ENCODE results near the gene RHCG.
"Not testable (repeated sequence)": the region's sequence is repeated elsewhere in the genome, so short reads cannot be mapped to it uniquely, and the experiment has no call there.

The RHCG gene

GRCh38 chr15:89475661-89476060 is 20.7 kb downstream of the RHCG start:
- DNase-seq = no peak

DNA sequence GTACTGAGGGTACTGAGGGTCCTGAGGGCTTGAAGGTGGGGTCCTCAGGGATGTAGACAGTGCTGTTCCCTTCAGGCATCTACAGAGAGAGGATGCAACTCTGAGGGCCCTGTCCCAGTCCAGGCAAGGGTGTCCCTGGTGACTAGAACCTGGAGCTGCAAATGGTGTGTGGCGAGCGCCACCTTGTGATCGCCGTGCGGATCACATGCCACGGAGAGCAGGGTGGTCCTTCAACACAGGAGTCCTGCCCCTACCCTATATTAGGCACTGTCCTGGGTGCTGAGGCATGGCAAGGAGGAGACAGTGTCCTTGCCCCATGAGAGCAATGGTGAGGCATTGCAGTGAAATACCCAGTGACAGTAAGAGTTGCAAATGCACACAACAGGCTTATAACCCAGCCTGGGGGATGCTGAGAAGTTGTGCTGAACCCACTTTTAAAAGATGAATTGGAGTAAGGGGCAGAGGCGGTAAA is 23.6 kb downstream of the RHCG start:
- DNase-seq = no peak

GRCh38 chr15:89469426-89470096 is 26.8 kb downstream of the RHCG start:
- no peak for DNase-seq

DNA sequence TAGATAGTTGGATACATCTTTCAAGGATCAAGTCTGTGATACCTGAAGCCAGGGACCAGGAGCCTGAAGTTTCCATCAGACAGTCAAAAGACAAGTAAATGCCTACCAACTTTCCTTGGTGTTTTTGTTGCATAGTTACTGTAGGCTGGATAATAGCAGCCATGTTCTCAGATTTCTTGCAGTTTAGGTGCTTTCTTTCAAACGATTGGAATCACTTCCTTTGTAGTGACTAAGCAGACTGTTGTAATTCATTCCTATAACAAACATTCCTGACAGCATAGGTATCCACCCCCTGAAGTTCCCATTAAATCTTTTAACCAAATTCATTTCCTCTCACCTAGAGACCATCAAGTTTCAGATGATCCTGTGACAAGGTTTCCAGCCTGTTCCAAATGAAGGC is 27.6 kb downstream of the RHCG start:
- DNase-seq = not testable (repeated sequence)

DNA sequence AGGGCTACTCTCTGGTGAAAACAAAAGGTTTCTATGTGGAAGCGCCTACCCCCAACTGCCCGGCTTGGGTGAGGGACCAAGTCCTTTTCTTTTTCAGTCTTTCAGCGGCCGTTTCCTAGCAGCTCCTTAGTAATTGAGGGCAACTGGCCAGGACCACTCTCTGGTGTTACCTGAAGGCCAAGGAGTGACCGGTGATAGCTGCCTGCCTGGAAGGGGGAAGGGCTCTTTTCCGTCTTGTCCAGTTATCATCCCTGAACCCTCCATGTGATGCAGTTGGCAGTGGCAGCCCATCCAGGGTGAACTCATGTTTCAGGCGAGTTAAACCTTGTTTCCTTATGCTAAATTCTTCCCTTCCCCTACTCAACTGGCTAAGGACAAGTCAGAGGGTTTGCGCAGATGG is 33.3 kb downstream of the RHCG start:
- no peak for DNase-seq

DNA sequence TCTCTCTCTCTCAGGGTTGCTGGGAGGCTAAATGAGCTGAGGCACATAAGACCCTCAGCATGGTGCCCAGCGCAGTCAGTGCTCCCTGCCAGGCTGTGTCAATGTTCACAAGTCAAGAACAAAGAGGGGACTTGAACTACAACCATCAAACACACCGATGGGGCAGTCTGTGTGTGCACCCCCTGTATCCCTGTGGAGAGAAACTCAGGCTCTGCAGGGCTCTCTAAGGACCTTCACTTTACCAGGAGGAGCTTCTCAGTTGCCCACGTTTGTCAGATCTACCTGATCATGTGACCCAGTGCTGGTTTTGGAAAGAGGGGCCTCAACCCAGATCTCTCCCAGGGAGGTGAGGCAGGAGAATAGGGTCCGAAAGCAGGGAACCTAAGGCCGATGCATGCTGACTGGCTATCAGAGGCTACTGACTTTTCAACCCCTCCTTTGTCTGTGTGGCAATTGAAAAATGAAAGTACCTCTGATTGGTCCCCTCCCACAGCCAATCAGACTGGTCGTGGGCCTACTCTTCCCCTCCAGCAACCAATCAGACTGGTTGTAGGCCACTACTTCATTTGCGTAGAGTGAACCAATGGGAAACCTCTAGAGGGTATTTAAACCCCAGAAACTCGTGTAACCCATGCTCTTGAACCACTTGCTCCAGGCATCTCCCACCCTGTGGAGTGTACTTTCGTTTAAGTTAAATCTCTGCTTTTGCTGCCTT is 34.0 kb downstream of the RHCG start:
- DNase-seq = no peak

DNA sequence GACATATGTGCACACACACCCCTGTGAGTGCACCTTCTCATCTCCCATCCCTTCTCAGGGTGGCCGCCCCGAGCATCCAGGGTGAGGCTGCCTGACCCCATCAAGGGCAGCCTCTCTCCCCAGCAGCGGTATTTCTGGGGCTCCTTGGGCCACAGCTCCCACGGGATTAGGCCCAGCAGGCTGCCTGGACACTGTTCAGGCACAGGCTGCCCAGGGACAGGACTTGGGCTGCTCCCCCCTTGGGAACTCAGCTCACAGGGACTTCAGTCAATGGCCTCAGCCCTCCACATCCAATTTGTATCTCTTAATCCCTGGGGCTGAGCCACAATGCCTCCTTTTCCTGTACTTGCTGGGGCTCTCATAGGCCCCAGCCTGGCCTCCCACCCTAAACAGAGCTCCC is 35.0 kb downstream of the RHCG start:
- no peak for DNase-seq

- DNase-seq = no peak
Observed at GRCh38 chr15:89460048-89460447, 36.3 kb downstream of the RHCG start.

GRCh38 chr15:89459271-89460038 is 36.9 kb downstream of the RHCG start:
- no peak for DNase-seq

DNA sequence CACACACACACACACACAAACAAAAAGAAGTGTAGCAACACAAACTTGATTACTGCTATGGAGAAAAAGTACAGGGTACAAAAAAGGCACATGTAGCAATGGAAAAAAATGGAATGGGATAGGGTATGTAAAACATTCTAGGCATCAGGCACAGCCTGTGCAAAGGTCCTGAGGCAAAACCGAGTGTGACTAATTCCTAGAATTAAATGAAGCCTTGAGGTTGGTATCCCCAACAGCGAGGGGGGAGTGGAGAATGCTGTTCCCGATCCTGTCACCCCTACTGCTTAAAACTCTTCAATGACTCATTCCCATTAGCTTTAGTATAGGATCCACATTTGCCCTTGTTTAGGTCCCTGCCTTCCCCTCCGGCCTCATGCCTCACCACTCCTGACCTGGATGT is 37.9 kb downstream of the RHCG start:
- no peak for DNase-seq

GRCh38 chr15:89457086-89457485 is 39.3 kb downstream of the RHCG start:
- DNase-seq = no peak

DNA sequence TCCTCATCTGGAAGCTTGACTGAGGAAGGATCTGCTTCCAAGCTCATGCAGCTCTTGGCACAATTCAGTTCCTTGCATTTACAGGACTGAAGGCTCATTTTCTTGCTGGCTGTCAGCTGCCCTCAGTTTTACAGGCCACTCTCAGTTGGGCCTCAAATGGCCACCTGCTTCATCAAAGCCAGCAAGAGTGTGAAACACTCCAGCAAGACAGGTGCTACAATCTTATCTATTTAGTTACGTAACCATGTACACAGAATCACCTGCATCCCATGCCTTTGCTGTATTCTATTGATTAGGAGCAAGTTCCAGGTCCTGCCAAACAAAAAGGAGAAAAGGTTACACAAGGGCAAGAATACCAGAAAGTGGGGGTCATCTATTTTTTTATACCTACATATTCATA is 40.8 kb downstream of the RHCG start:
- DNase-seq = no peak

- no peak for DNase-seq
Observed at GRCh38 chr15:89452330-89452836, 44.0 kb downstream of the RHCG start.

GRCh38 chr15:89451846-89452245 is 44.5 kb downstream of the RHCG start:
- DNase-seq = no peak

- no peak for DNase-seq
Observed at GRCh38 chr15:89450076-89451006, 46.0 kb downstream of the RHCG start.

GRCh38 chr15:89448825-89449224 is 47.6 kb downstream of the RHCG start:
- no peak for DNase-seq

DNA sequence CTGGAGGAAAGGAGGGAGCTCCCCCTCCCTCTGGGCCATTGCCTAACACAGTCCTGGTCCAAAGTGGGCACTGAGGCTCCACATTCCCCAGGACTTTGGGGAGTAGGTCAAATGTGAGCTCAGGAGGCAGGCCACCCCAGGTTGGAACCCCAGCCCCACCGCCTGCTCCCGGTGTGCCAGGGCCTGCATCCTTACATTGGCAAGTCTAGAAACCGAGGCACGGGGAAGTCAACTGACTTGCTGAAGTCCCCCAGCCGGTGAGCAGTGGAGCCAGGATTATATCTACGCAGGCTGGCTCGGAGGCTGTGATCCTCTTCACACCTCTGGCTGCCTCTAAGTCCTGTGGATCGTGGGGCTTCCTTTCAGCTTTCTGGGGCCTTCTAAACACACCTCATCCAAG is 48.7 kb downstream of the RHCG start:
- no peak for DNase-seq

DNA sequence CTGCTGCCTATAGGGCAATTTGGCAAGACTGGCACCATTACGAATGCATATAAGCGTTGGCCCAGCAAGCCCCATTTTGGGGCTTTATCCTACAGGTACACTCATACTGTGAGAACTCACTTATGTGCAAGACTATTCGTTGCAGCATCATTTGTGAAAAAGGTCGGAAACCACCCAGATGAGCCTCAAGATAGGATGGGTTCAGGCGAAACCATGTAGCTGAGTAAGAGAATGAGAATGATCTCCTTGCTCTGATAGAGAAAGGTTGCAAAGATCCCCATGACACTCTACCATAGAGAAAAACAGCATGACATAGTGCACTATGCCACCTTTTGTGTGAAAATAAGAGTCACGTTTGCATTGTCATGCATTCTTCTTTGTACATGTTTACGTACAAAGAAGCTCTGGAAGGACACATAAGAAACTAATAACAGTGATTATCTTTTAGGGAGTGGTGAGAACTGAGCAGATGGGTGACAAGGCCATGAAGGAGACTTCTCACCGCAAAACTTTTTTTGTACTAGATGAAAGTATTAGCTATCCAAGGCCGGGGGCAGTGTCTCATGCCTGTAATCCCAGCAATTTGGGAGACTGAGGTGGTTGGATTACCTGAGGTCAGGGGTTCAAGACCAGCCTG is 50.0 kb downstream of the RHCG start:
- DNase-seq = no peak

GRCh38 chr15:89445518-89445917 is 50.9 kb downstream of the RHCG start:
- no peak for DNase-seq

DNA sequence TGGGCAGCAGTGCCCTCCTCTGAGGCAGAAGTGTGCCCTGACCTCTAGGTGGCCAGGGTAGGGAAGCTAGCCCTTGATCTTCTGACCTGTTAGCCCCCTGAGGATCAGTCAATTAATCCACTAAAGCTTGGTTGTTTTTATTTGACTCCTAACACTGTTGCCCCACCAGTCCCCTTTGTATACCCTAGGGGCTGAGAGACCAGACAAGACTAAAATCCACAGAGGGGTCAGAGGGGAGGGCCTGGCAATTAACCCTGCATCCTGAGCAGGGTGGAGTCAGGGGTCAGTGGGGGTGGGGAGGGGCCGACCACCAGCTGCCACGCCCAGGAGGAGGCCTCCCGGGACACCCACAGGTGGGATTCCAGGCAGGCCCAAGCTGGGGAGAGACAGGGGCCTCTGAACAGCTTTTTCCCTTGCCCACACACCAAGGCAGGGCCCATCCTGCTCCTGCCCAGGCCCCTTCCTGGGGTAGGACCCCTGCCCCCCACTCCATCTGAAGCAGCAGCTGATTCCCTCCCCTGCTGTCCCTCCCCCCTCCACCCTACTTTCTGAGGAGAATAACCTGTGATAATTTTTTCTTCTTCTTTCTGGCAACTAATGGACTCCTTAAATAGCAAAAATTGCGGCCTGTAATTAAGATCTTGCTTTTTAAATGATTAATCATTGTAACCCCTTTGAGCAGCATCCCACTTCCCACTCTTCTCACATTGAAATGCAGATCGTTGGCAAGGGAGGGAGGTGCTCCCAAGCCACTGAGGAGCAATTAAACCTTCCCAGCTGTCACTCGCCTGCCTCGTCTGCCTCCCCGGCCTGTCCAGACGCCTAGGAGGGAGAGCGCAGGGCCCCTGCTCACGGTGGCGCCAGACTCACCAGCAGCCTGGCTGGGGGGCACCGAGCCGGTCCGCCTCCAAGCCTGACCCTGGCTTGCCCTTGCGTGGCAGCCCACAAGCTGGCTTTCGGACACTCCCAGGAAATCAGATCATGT is 51.9 kb downstream of the RHCG start:
- DNase-seq = no peak

DNA sequence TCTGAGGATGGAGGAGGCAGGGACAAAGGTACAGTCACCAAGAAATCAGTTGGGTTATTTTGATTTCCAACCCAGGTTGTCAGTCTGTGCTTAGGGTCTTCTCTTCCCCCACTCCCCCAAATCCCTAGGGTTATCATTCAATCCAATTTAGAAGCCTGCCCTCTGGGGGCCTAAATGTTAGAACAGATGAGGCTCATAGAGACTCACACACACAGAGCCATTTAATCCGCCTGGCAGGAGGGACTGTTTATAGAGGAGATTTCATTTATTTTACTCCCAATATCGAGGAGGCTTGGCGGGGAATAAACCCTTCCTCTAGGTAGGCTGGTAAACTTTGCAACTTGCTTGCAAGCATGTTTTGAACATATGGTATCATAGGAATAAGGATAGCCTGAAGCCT is 52.8 kb downstream of the RHCG start:
- no peak for DNase-seq
